Right renal cortex interstitium (tissue), 3 donors: Measurements from ENCODE around the gene MAZ. TPM values are rescaled to one million over a fixed set of nuclear protein-coding genes. Genes with fewer than 3 reads are reported as not detected.

Experiments used
- DNase-seq, 3 donors: peaks; one replicate each; pipeline ENCODE4 v3.0.0-alpha.2; 2013; ENCODE audit warnings: low read depth in 3 of 3, low spot score in 2 of 3
- polyA plus RNA-seq, 3 donors: library from polyadenylated mRNA; unstranded; fragments of 120-200 nt; gene quantifications; one replicate each; pipeline ENCODE4 v1.2.1, GENCODE V29; 2013; ENCODE audit not compliant: insufficient read length in 3 of 3

The MAZ gene
- polyA plus RNA-seq, 3 donors, result 273 to 320 (median 302) TPM

GRCh38 chr16:29848420-29849297 lies 42.3 kb downstream of the MAZ start:
- DNase-seq, result no peak

GRCh38 chr16:29849505-29849904 lies 43.2 kb downstream of the MAZ start:
- no peak for DNase-seq

DNA sequence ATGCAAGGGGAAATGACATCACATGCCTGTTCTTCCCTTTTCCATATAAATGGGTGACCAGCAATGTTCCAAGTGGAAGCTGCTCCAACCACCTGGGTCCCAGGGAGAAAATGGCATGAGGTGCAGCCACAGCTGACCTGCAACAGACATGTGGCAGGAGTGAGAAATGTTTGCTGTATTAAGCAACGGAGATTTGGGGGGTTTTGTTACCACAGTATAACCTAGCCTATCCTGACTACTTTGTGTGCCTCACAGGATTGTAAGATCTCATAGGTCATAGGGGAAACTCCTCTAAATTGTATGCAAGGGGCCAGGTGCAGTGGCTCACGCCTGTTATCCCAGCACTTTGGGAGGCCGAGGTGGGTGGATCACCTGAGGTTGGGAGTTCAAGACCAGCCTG lies 44.7 kb downstream of the MAZ start:
- DNase-seq, result no peak

DNA sequence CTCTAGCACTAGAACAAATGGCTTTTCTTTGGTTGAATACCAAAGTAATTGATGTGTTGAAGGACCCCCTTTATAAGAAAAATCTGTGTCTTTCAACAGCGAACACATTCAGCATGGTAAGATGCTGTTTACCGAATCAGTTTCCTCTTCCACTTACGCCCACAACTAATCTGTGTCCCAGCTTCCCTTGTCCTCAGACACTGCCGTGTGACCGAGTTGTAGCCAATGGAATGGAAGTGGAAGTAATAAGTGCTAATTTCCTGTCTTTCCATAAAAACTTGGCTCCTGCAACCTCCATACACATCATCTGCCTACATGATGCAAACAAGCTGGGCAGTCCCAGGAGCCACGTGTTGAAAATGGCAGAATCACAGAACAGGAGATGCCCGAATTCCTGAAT lies 46.3 kb downstream of the MAZ start:
- DNase-seq, result no peak

DNA sequence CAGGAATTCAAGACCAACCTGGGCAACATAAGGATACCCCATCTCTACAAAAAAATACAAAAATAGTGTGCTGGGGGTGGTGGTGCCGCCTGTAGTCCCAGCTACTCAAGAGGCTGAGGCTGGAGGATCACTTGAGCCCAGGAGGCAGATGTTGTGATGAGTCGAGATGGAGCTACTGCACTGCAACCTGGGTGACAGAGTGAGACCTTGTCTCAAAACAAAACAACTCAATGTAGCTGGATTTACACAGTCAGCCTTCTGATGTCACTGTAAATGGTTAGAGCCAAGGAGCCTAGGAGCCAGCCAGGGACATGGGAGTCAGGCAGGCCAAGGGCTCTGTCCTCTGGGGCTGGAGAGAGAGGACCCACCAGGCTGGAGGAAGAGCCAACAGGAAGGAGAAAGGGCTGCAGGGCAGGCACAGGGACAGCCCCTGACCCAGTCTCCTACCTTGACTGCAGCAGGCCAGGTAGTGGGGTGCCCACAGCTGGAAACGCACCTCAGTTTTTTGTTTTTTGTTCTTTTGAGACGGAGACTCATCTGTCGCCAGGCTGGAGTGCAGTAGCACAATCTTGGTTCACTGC lies 48.3 kb downstream of the MAZ start:
- DNase-seq, result no peak

- DNase-seq, result no peak
These were observed 50.9 kb downstream of the MAZ start for GRCh38 chr16:29857133-29857760.

DNA sequence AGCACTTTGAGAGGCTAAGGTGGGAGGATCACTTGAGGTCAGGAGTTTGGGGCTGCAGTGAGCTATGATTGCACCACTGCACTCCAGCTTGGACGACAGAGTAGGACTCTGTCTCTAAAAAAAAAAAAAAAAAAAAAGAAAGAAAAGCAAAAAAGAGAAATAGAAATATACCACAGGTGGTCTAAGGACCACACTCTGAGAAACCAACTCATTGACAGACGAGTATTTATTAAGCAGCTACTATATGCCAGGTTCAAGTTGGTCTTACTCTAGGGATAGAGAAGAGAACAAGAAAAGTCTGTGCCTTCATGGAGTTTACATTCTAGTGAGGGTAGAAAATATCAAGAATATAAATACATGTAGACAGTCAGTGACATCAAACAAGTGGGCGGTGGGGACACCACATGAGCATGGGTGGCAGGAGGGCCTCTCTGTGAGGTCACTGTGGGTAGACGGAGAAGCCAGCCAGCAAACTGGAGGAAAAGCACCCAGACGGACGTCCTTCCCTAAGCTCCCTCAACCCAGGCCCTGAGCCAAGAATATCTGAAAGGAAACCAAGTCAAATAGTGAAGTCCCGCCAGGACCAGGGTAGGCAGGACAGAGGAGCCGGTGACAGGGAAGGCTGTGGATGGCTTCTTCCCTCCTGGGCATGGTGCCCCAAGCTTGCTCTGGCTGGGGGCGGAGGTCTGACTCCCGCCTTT lies 52.0 kb downstream of the MAZ start:
- DNase-seq, result no peak

DNA sequence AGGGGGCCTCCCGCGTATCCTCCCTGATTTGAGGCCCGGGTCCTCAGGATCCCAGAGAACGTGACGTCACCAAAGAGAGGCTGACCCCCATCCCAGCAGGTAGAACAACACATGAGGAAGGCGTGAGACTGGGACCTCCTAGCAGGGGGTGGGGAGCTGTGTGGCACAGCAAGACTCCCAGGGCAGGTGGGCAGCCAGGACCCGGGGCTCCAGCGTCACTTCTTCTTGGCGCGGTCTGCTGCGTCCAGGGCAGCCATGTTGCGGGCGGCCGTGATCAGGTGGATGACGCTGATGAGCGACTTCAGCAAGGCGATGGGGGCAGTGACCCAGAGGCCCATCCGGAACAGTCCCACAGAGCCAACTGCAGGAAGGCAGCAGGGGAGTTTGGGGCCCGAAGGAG lies 52.6 kb downstream of the MAZ start:
- no peak for DNase-seq

- no peak for DNase-seq
These were observed 53.9 kb downstream of the MAZ start for GRCh38 chr16:29860218-29860617.

Other genes starting within 250 kb of the MAZ start
- gene SPN, start 143.3 kb upstream of the MAZ start, polyA plus RNA-seq, result 1 to 10 TPM; 2.2 to 2.6 (median 2.6) TPM
- 100 to 1,000 TPM; 115 to 144 (median 131) TPM for gene QPRT, start 127.3 kb upstream of the MAZ start, polyA plus RNA-seq
- gene C16orf54, start 60.5 kb upstream of the MAZ start, polyA plus RNA-seq, result under 1 TPM; 0.17 to 0.28 (median 0.26) TPM
- gene ZG16, start 28.3 kb upstream of the MAZ start, polyA plus RNA-seq, result under 1 TPM in 1 of 3 donors, not detected in 2; 0.06 TPM
- gene KIF22, start 15.8 kb upstream of the MAZ start, polyA plus RNA-seq, result 10 to 100 TPM; 67.5 to 70.9 (median 68.8) TPM
- 10 to 100 TPM in 1 of 3 donors, 1 to 10 TPM in 2; 6.5 to 12.4 (median 8.4) TPM for gene PRRT2, start 5.7 kb downstream of the MAZ start, polyA plus RNA-seq
- gene PAGR1, start 9.6 kb downstream of the MAZ start, polyA plus RNA-seq, result 10 to 100 TPM; 28.0 to 30.5 (median 29.7) TPM
- gene MVP, start 13.9 kb downstream of the MAZ start, polyA plus RNA-seq, result 10 to 100 TPM; 18.1 to 22.6 (median 20.0) TPM
- 100 to 1,000 TPM in 1 of 3 donors, 10 to 100 TPM in 2; 85.9 to 102 (median 89.9) TPM for gene CDIPT, start 56.7 kb downstream of the MAZ start, polyA plus RNA-seq
- 10 to 100 TPM in 1 of 3 donors, 1 to 10 TPM in 2; 9.0 to 10.8 (median 9.5) TPM for gene SEZ6L2, start 93.0 kb downstream of the MAZ start, polyA plus RNA-seq
- gene ASPHD1, start 94.0 kb downstream of the MAZ start, polyA plus RNA-seq, result under 1 TPM; 0.52 to 0.87 (median 0.54) TPM
- gene KCTD13, start 119.7 kb downstream of the MAZ start, polyA plus RNA-seq, result 10 to 100 TPM; 13.8 to 15.7 (median 14.2) TPM
- gene TMEM219, start 155.6 kb downstream of the MAZ start, polyA plus RNA-seq, result 100 to 1,000 TPM in 1 of 3 donors, 10 to 100 TPM in 2; 93.1 to 107 (median 96.3) TPM
- 10 to 100 TPM; 33.6 to 36.9 (median 36.4) TPM for gene TAOK2, start 167.3 kb downstream of the MAZ start, polyA plus RNA-seq
- 10 to 100 TPM; 16.2 to 18.8 (median 18.0) TPM for gene HIRIP3, start 189.1 kb downstream of the MAZ start, polyA plus RNA-seq
- gene INO80E, start 189.7 kb downstream of the MAZ start, polyA plus RNA-seq, result 10 to 100 TPM; 34.5 to 37.9 (median 36.7) TPM
- 1 to 10 TPM; 1.6 to 2.3 (median 1.7) TPM for gene DOC2A, start 204.5 kb downstream of the MAZ start, polyA plus RNA-seq
- not detected for gene C16orf92, start 216.7 kb downstream of the MAZ start, polyA plus RNA-seq
- gene TLCD3B, start 224.7 kb downstream of the MAZ start, polyA plus RNA-seq, result under 1 TPM; 0.60 to 0.93 (median 0.90) TPM